WTC11 (cell line): ENCODE results near the gene CLCN6. TPM values are rescaled to one million over a fixed set of nuclear protein-coding genes. Genes with fewer than 3 reads are reported as not detected.

Source experiments
- ATAC-seq: fragments of 200-7000 bp; cut with Tn5 transposase; 2 replicates; pipeline ENCODE4 v1.10.0; 2021; ENCODE audit warnings: mild to moderate bottlenecking, moderate library complexity
- CTCF ChIA-PET: fragments of 300-600 bp; sonication (Branson Sonifier 250); formaldehyde crosslinking; loops from one replicate; lab custom pipeline; 2021; ENCODE audit warnings: antibody characterized with exemption; lab: Charles Lee
- POLR2A ChIA-PET: fragments of 350-600 bp; sonication (Branson Sonifier 250); formaldehyde crosslinking; loops from one replicate; lab custom pipeline; 2021; ENCODE audit warnings: antibody characterized with exemption; lab: Charles Lee
- DNase-seq: peaks from one replicate; pipeline ENCODE4 v3.0.0; 2021; ENCODE audit warnings: low spot score
- H3K27ac Mint-ChIP-seq: 2 replicates; pipeline ENCODE4 v1.8.0; 2021; ENCODE audit warnings: mixed read lengths
- H3K27me3 Mint-ChIP-seq: 2 replicates; pipeline ENCODE4 v1.8.0; 2021; ENCODE audit warnings: low read depth, mild to moderate bottlenecking, moderate library complexity, mixed read lengths
- H3K36me3 Mint-ChIP-seq: 2 replicates; pipeline ENCODE4 v1.8.0; 2021; ENCODE audit warnings: mixed read lengths
- H3K4me1 Mint-ChIP-seq: 2 replicates; pipeline ENCODE4 v1.8.0; 2022; ENCODE audit warnings: mixed read lengths
- H3K4me3 Mint-ChIP-seq: 2 replicates; pipeline ENCODE4 v1.8.0; 2021; ENCODE audit warnings: mild to moderate bottlenecking, moderate library complexity, mixed read lengths
- H3K9me3 Mint-ChIP-seq: 2 replicates; pipeline ENCODE4 v1.8.0; 2021; ENCODE audit warnings: mixed read lengths
- ARID4B ChIP-seq: sonication (generic); formaldehyde crosslinking; IDR thresholded peaks from 2 replicates; pipeline ENCODE4 v1.8.0; 2023; ENCODE audit warnings: missing genetic modification reagents, mild to moderate bottlenecking, borderline replicate concordance
- E2F1 ChIP-seq: sonication (generic); formaldehyde crosslinking; IDR thresholded peaks from 2 replicates; pipeline ENCODE4 v1.8.0; 2022; ENCODE audit warnings: mild to moderate bottlenecking, missing genetic modification reagents
- FOXP4 ChIP-seq: sonication (generic); formaldehyde crosslinking; IDR thresholded peaks from 2 replicates; pipeline ENCODE4 v1.8.0; 2022; ENCODE audit warnings: mild to moderate bottlenecking, missing genetic modification reagents
- HMGA2 ChIP-seq: fragments of 250-450 bp; sonication (Bioruptor Pico); IDR thresholded peaks from 2 replicates; pipeline ENCODE4 v1.4.0; 2021; ENCODE audit warnings: mild to moderate bottlenecking, moderate library complexity
- MXD4 ChIP-seq: fragments of 250-450 bp; sonication (Bioruptor Pico); IDR thresholded peaks from 2 replicates; pipeline ENCODE4 v1.8.0; 2021; ENCODE audit warnings: mild to moderate bottlenecking, moderate library complexity, borderline replicate concordance
- MYBL2 ChIP-seq: sonication (generic); formaldehyde crosslinking; IDR thresholded peaks from 2 replicates; pipeline ENCODE4 v1.8.1; 2023; ENCODE audit warnings: mild to moderate bottlenecking, moderate library complexity, missing genetic modification reagents
- NFYB ChIP-seq: sonication (generic); formaldehyde crosslinking; conservative IDR thresholded peaks from 2 replicates; pipeline ENCODE4 v1.8.0; 2022; ENCODE audit warnings: low read depth, missing genetic modification reagents
- SMAD3 ChIP-seq: sonication (generic); formaldehyde crosslinking; IDR thresholded peaks from 2 replicates; pipeline ENCODE4 v1.8.0; 2022; ENCODE audit warnings: missing genetic modification reagents, mild to moderate bottlenecking, borderline replicate concordance
- TCF7 ChIP-seq: sonication (generic); formaldehyde crosslinking; IDR thresholded peaks from 2 replicates; pipeline ENCODE4 v1.8.0; 2022; ENCODE audit warnings: mild to moderate bottlenecking, low read depth, missing genetic modification reagents, moderate library complexity
- ZNF121 ChIP-seq: sonication (generic); formaldehyde crosslinking; IDR thresholded peaks from 2 replicates; pipeline ENCODE4 v1.8.0; 2023; ENCODE audit warnings: missing genetic modification reagents
- ZNF138 ChIP-seq: sonication (generic); formaldehyde crosslinking; conservative IDR thresholded peaks from 2 replicates; pipeline ENCODE4 v1.8.1; 2022; ENCODE audit warnings: mild to moderate bottlenecking, moderate library complexity, missing genetic modification reagents
- ZNF232 ChIP-seq: sonication (generic); formaldehyde crosslinking; IDR thresholded peaks from 2 replicates; pipeline ENCODE4 v1.8.0; 2022; ENCODE audit warnings: mild to moderate bottlenecking, missing genetic modification reagents
- total RNA-seq: library from RNA; stranded (reverse); gene quantifications from 3 replicates; pipeline ENCODE4 v1.2.3, GENCODE V29; 2021
- TF ChIP-seq, protein P1 (sequence below): sonication (generic); formaldehyde crosslinking; IDR thresholded peaks from 2 replicates; pipeline ENCODE4 v1.8.1; 2023; ENCODE audit warnings: mild to moderate bottlenecking, moderate library complexity, missing genetic modification reagents
- TF ChIP-seq, protein P2 (sequence below): sonication (generic); formaldehyde crosslinking; IDR thresholded peaks from 2 replicates; pipeline ENCODE4 v1.8.1; 2023; ENCODE audit warnings: mild to moderate bottlenecking, missing genetic modification reagents, moderate library complexity
- TF ChIP-seq, protein P3 (sequence below): fragments of 250-450 bp; sonication (Bioruptor Pico); IDR thresholded peaks from 2 replicates; pipeline ENCODE4 v1.9.0; 2021; ENCODE audit warnings: mild to moderate bottlenecking

The CLCN6 gene
- total RNA-seq, 1 experiment from 2014 or later: 22.3 TPM

DNA sequence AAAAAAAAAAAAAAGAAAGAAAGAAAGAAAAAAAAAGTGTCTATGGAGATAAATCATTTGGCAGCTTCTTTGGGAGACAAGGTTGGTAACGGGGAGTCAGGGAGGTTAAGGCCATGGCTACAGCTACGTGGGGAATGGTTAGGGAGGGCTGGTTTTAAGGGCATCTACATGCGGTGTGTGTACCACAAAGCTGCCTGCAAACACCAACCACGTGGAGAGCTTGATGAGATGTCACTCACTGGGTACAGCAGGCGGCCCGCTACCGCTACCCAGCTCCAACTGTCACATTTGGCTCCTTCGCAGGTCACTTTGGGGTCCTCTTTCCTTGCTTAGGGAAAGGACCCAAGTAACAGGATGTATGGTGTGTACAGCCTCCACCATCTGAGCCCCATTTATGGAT, 48.5 kb downstream of the CLCN6 start:
- H3K4me1 Mint-ChIP-seq: no peaks in the 10 kb centered on the region
- POLR2A ChIA-PET: interaction anchor here (1.2 kb wide), 1 partner anchor 55 kb away, joined by 3 read pairs; no protein-coding TSS in a partner anchor
- TF ChIP-seq E2F1: no peak
- TF ChIP-seq, protein P1, sequence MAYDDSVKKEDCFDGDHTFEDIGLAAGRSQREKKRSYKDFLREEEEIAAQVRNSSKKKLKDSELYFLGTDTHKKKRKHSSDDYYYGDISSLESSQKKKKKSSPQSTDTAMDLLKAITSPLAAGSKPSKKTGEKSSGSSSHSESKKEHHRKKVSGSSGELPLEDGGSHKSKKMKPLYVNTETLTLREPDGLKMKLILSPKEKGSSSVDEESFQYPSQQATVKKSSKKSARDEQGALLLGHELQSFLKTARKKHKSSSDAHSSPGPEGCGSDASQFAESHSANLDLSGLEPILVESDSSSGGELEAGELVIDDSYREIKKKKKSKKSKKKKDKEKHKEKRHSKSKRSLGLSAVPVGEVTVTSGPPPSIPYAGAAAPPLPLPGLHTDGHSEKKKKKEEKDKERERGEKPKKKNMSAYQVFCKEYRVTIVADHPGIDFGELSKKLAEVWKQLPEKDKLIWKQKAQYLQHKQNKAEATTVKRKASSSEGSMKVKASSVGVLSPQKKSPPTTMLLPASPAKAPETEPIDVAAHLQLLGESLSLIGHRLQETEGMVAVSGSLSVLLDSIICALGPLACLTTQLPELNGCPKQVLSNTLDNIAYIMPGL: no peak
- CTCF ChIA-PET: interaction anchor here (0.8 to 3.0 kb wide), 7 partner anchors 13 to 112 kb away, joined by 3 to 12 read pairs (median 6); no protein-coding TSS in a partner anchor
- ATAC-seq: no peak
- no peaks in the 10 kb centered on the region for H3K9me3 Mint-ChIP-seq
- H3K27me3 Mint-ChIP-seq: peaks cover 31% of the 10 kb centered on the region
- no peak overlapping the region for H3K27ac Mint-ChIP-seq
- no peak for DNase-seq
- H3K36me3 Mint-ChIP-seq: no peaks in the 10 kb centered on the region
- no peak overlapping the region for H3K4me3 Mint-ChIP-seq

GRCh38 chr1:11855430-11855829, 49.4 kb downstream of the CLCN6 start:
- ChIA-PET POLR2A (interaction anchor here (0.7 to 1.2 kb wide), 2 partner anchors 54 to 182 kb away, joined by 3 read pairs; no protein-coding TSS in a partner anchor), CTCF (interaction anchor here (0.6 to 3.0 kb wide), 6 partner anchors 12 to 112 kb away, joined by 3 to 12 read pairs (median 4); no protein-coding TSS in a partner anchor)
- DNase-seq (no peak), ATAC-seq (no peak)
- Mint-ChIP-seq H3K9me3 (no peaks in the 10 kb centered on the region), H3K36me3 (no peaks in the 10 kb centered on the region), H3K4me1 (no peaks in the 10 kb centered on the region), H3K4me3 (no peak overlapping the region), H3K27me3 (peaks cover 40% of the 10 kb centered on the region), H3K27ac (no peak overlapping the region)
- no peak for TF ChIP-seq HMGA2 (CRISPR knock-in tag)
- TF ChIP-seq MXD4 (CRISPR knock-in tag): no peak
- TF ChIP-seq, protein P2, sequence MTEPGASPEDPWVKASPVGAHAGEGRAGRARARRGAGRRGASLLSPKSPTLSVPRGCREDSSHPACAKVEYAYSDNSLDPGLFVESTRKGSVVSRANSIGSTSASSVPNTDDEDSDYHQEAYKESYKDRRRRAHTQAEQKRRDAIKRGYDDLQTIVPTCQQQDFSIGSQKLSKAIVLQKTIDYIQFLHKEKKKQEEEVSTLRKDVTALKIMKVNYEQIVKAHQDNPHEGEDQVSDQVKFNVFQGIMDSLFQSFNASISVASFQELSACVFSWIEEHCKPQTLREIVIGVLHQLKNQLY (CRISPR knock-in tag): no peak
- TF ChIP-seq, protein P1: no peak
- TF ChIP-seq FOXP4 (CRISPR knock-in tag): no peak

GRCh38 chr1:11856698-11857097, 50.7 kb downstream of the CLCN6 start:
- Mint-ChIP-seq H3K9me3 (no peaks in the 10 kb centered on the region), H3K27me3 (peaks cover 46% of the 10 kb centered on the region), H3K27ac (no peak overlapping the region), H3K36me3 (no peaks in the 10 kb centered on the region), H3K4me1 (no peaks in the 10 kb centered on the region), H3K4me3 (no peak overlapping the region)
- CTCF ChIA-PET: interaction anchor here (0.9 to 1.4 kb wide), 2 partner anchors 18 to 72 kb away, joined by 3 read pairs; no protein-coding TSS in a partner anchor
- POLR2A ChIA-PET: no interaction called here
- ATAC-seq: no peak
- DNase-seq: no peak
- TF ChIP-seq ZNF138 (CRISPR knock-in tag): no peak
- no peak for TF ChIP-seq ZNF232
- TF ChIP-seq, protein P3, sequence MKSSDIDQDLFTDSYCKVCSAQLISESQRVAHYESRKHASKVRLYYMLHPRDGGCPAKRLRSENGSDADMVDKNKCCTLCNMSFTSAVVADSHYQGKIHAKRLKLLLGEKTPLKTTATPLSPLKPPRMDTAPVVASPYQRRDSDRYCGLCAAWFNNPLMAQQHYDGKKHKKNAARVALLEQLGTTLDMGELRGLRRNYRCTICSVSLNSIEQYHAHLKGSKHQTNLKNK: no peak
- no peak for TF ChIP-seq ARID4B (CRISPR knock-in tag)
- no peak for TF ChIP-seq ZNF121 (CRISPR knock-in tag)
- TF ChIP-seq NFYB: no peak
- no peak for TF ChIP-seq TCF7 (CRISPR knock-in tag)
- no peak for TF ChIP-seq SMAD3 (CRISPR knock-in tag)
- no peak for TF ChIP-seq MYBL2
